Measurements from ENCODE around the gene TRMT44.
"Not testable (repeated sequence)": the region's sequence is repeated elsewhere in the genome, so short reads cannot be mapped to it uniquely, and the experiment has no call there.

Gene TRMT44

GRCh38 chr4:8510191-8510590, 69.6 kb downstream of the TRMT44 start:
- H3K27me3 ChIP-seq (ENCODE audit: low read depth, low read length): no peaks in the 10 kb centered on the region

GRCh38 chr4:8510611-8511285, 70.2 kb downstream of the TRMT44 start:
- Histone ChIP-seq H3K4me2 (ENCODE audit: low read length) (no peak overlapping the region), H3K79me2 (ENCODE audit: low read length) (no peaks in the 10 kb centered on the region), H3K4me3 (ENCODE audit: low read length) (no peak overlapping the region), H3K4me1 (ENCODE audit: low read length) (no peaks in the 10 kb centered on the region), H3K27me3 (ENCODE audit: low read depth, low read length) (no peaks in the 10 kb centered on the region), H3K27ac (ENCODE audit: low read length) (no peak overlapping the region), H3K9me3 (ENCODE audit: insufficient read depth, low read length) (no peaks in the 10 kb centered on the region), H3K36me3 (replicated peaks; ENCODE audit: low read depth, low read length) (no peaks in the 10 kb centered on the region), H2AFZ (ENCODE audit: low read depth, low read length) (no peak overlapping the region), H4K20me1 (ENCODE audit: insufficient read depth, low read length) (no peaks in the 10 kb centered on the region), H3K9ac (ENCODE audit: low read length) (no peak overlapping the region)
- TF ChIP-seq EZH2phosphoT487 (IDR thresholded peaks at IDR 0.05; ENCODE audit: low read depth) (no peak), CTCF (IDR thresholded peaks at IDR 0.05; ENCODE audit: low read depth, low read length) (no peak)

More at GRCh38 chr4:8510191-8510590, 69.6 kb downstream of the TRMT44 start:
- Histone ChIP-seq H3K4me3 (ENCODE audit: low read length) (no peak overlapping the region), H3K27ac (ENCODE audit: low read length) (no peak overlapping the region), H3K9me3 (ENCODE audit: insufficient read depth, low read length) (no peaks in the 10 kb centered on the region), H3K79me2 (ENCODE audit: low read length) (no peaks in the 10 kb centered on the region), H3K4me1 (ENCODE audit: low read length) (no peaks in the 10 kb centered on the region), H3K36me3 (replicated peaks; ENCODE audit: low read depth, low read length) (no peaks in the 10 kb centered on the region), H3K9ac (ENCODE audit: low read length) (no peak overlapping the region), H2AFZ (ENCODE audit: low read depth, low read length) (no peak overlapping the region), H4K20me1 (ENCODE audit: insufficient read depth, low read length) (no peaks in the 10 kb centered on the region), H3K4me2 (ENCODE audit: low read length) (no peak overlapping the region)
- TF ChIP-seq CTCF (IDR thresholded peaks at IDR 0.05; ENCODE audit: low read depth, low read length) (no peak), EZH2phosphoT487 (IDR thresholded peaks at IDR 0.05; ENCODE audit: low read depth) (no peak)

DNA sequence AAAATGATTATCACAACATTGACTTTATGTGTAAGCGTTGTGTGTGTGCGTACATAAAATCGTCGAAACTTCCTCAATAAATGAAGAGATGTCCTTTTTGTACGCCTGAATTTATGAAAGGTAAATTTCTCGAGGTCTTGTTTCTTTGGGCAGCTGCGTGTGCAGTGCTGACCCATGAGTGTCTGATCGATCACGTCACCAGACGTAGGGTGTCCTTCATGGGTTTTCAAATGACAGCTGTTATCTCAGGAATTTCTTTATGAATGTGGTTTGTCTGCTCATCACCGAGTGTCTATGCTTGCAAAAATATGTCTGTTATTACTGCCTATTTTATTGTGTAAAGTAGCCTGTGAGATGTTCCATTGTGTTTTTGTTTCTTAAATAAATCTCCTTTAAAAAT, 71.9 kb downstream of the TRMT44 start:
- Histone ChIP-seq H3K36me3 (replicated peaks; ENCODE audit: low read depth, low read length) (no peaks in the 10 kb centered on the region), H2AFZ (ENCODE audit: low read depth, low read length) (no peak overlapping the region), H3K4me3 (ENCODE audit: low read length) (no peak overlapping the region), H3K9ac (ENCODE audit: low read length) (no peak overlapping the region), H3K9me3 (ENCODE audit: insufficient read depth, low read length) (no peaks in the 10 kb centered on the region), H3K4me1 (ENCODE audit: low read length) (no peaks in the 10 kb centered on the region), H3K4me2 (ENCODE audit: low read length) (no peak overlapping the region), H3K27ac (ENCODE audit: low read length) (no peak overlapping the region), H3K27me3 (ENCODE audit: low read depth, low read length) (no peaks in the 10 kb centered on the region), H4K20me1 (ENCODE audit: insufficient read depth, low read length) (no peaks in the 10 kb centered on the region), H3K79me2 (ENCODE audit: low read length) (no peaks in the 10 kb centered on the region)
- TF ChIP-seq EZH2phosphoT487 (IDR thresholded peaks at IDR 0.05; ENCODE audit: low read depth) (no peak), CTCF (IDR thresholded peaks at IDR 0.05; ENCODE audit: low read depth, low read length) (no peak)

GRCh38 chr4:8513080-8513479, 72.5 kb downstream of the TRMT44 start:
- not testable (repeated sequence) for H3K4me1 ChIP-seq (ENCODE audit: low read length); H3K79me2 ChIP-seq (ENCODE audit: low read length); H4K20me1 ChIP-seq (ENCODE audit: insufficient read depth, low read length); H3K9me3 ChIP-seq (ENCODE audit: insufficient read depth, low read length); H3K36me3 ChIP-seq (replicated peaks; ENCODE audit: low read depth, low read length); H3K4me3 ChIP-seq (ENCODE audit: low read length); H3K4me2 ChIP-seq (ENCODE audit: low read length); H3K9ac ChIP-seq (ENCODE audit: low read length); H3K27ac ChIP-seq (ENCODE audit: low read length); H3K27me3 ChIP-seq (ENCODE audit: low read depth, low read length); H2AFZ ChIP-seq (ENCODE audit: low read depth, low read length)

Measured in OCI-LY3 (cell line).